ENCODE measurements around the gene NAXE. TPM values are rescaled to one million over a fixed set of nuclear protein-coding genes. Genes with fewer than 3 reads are reported as not detected.

Gene NAXE
- total RNA-seq, 2 experiments from 2014 or later: 62.7 to 66.6 TPM

DNA sequence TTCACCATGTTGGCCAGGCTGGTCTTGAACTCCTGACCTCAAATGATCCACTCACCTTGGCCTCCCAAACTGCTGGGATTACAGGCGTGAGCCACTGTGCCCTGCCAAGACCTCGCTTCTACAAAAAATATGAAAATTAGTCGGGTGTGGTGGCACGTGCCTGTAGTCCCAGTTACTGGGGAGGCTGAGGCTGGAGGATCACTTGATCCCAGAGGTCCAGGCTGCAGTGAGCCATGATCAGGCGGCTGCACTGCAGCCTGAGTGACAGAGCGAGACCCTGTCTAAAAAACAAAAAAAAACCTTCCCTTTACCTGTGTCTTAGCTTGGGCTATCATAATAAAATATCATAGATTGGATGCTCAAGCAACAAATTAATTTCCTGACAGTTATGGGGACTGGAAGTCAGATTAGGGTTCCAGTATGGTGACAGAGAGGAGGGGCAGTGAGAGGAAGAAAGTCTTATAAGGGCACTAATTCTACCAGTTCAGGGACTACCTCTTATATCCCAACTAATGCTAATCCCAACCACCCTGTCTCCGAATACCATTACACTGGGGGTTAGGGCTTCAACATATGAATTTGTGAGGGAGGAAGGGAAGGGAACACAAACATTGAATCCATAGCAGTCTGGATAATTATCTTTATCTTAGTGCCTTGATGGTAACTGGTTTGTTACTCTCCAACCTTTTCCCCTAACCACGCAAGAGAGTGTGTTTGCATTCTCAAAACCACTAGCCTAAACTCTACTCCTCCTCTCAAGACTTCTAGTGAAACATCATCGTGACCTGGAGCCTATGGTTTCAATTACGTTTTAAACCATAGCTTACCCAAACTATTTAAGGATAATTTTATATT lies 1.0 kb upstream of the NAXE start:
- CTCF ChIA-PET: interaction anchor here (0.8 to 4.2 kb wide), 17 partner anchors 9 to 204 kb away, joined by 3 to 24 read pairs (median 5); partner anchors contain the start of genes CRABP2, GPATCH4 and MEF2D
- ATAC-seq: no peak
- Mint-ChIP-seq H3K9me3 (ENCODE audit: low read depth) (no peaks in the 10 kb centered on the region), H3K4me3 (peak overlapping the region; percentile 83), H3K27me3 (no peaks in the 10 kb centered on the region), H3K36me3 (peaks cover 12% of the 10 kb centered on the region), H3K27ac (peak overlapping the region; percentile 32), H3K4me1 (peaks cover 28% of the 10 kb centered on the region)
- no peak for DNase-seq

DNA sequence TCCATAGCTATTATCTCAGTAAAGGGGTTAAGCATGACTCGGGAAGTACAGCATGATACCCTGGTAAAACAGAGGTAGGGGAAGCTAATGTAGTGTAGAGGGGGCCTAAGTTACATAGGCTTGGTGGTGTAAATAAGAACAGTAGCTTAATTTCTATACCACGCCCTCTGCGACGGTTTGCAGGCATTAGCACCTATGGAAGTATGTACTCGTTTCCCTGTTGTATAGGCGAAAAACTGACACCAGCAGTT lies 470 bp upstream of the NAXE start:
- ATAC-seq (no peak), DNase-seq (no peak)
- H3K27me3 Mint-ChIP-seq: no peaks in the 10 kb centered on the region
- H3K27ac Mint-ChIP-seq: peak overlapping the region; percentile 88
- H3K9me3 Mint-ChIP-seq (ENCODE audit: low read depth): no peaks in the 10 kb centered on the region
- peaks cover 12% of the 10 kb centered on the region for H3K36me3 Mint-ChIP-seq
- CTCF ChIA-PET: interaction anchor here (0.8 to 4.2 kb wide), 18 partner anchors 9 to 205 kb away, joined by 3 to 24 read pairs (median 4); partner anchors contain the start of genes CRABP2, GPATCH4 and MEF2D
- H3K4me1 Mint-ChIP-seq: peaks cover 28% of the 10 kb centered on the region
- H3K4me3 Mint-ChIP-seq: peak overlapping the region; percentile 83

DNA sequence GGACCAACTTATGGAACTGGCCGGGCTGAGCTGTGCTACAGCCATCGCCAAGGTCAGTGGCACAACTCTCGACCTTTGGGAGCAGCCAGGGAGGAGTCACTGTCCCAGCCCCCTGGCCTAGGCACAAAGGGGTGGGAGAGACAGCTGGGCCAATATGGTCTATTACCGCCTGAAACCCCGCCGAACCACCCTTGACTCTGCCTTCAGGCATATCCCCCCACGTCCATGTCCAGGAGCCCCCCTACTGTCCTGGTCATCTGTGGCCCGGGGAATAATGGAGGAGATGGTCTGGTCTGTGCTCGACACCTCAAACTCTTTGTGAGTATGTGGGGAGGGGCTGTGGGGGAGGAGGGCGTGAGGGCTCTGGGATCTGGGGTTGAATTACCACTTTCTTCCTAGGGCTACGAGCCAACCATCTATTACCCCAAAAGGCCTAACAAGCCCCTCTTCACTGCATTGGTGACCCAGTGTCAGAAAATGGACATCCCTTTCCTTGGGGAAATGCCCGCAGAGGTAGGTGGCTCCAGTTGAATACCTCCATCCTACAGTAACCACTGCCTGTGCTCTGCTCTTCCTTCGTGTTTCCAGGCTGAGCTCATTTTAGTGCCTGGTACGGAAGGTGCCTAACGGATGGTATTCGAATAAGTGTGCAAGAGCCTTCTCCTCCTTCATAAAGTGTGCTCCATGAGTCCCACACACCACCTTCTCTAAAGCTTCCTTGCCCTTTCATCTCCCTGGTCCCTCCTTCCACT lies 758 bp downstream of the NAXE start:
- Mint-ChIP-seq H3K9me3 (ENCODE audit: low read depth) (no peaks in the 10 kb centered on the region), H3K4me1 (peaks cover 28% of the 10 kb centered on the region), H3K4me3 (peak overlapping the region; percentile 83), H3K27ac (peak overlapping the region; percentile 79), H3K36me3 (peaks cover 18% of the 10 kb centered on the region), H3K27me3 (no peaks in the 10 kb centered on the region)
- no peak for ATAC-seq
- no peak for DNase-seq
- CTCF ChIA-PET: interaction anchor here (0.6 to 4.2 kb wide), 15 partner anchors 8 to 207 kb away, joined by 3 to 24 read pairs (median 5); partner anchors contain the start of genes GPATCH4 and MEF2D

DNA sequence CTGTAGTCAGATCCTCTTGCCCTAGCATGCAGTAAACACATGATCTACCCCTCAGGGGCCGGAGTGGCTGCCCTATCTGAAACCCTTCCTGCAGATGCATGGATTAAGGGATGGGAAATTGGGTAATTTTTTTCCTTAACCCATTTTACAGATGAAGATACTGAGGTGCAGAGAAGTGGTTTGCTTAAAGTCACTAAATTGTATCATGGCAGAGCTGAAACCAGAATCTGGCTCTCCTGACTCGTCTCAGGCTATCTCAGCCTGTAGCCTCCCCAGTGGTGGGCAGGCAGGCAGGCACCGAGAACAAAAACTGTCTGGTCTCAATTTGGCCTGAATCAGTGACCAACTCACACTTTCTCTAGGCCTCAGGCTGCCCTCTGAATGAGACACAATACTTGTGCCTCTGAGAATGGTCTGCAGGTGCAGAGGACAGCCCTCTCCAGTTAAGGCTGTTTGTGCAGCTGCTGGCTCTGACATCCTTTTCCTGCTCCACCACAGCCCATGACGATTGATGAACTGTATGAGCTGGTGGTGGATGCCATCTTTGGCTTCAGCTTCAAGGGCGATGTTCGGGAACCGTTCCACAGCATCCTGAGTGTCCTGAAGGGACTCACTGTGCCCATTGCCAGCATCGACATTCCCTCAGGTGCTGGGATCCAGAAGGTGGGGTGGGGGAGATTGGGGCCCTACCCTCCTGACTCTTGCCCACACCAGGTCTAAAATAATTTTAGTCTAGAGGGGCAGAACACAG lies 1.5 kb downstream of the NAXE start:
- Mint-ChIP-seq H3K36me3 (peaks cover 18% of the 10 kb centered on the region), H3K4me1 (peaks cover 28% of the 10 kb centered on the region), H3K4me3 (peak overlapping the region; percentile 83), H3K27ac (peak overlapping the region; percentile 79), H3K27me3 (no peaks in the 10 kb centered on the region), H3K9me3 (ENCODE audit: low read depth) (no peaks in the 10 kb centered on the region)
- no peak for DNase-seq
- ATAC-seq: no peak
- CTCF ChIA-PET: interaction anchor here (0.6 to 4.2 kb wide), 14 partner anchors 8 to 207 kb away, joined by 3 to 24 read pairs (median 4); no protein-coding TSS in a partner anchor

DNA sequence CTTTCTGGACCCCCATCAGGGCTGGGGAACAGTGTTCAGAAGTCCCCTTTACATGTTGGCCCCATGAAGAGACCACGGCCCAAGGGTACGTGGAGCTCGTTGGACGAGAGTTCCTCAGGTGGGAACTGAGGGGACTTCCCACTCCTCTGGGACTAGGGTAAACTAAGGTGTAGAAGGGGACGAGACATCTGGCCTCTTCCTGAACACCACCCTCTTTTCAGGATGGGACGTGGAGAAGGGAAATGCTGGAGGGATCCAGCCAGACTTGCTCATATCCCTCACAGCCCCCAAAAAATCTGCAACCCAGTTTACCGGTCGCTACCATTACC lies 2.0 kb downstream of the NAXE start:
- Mint-ChIP-seq H3K27ac (no peak overlapping the region), H3K4me1 (peaks cover 28% of the 10 kb centered on the region), H3K9me3 (ENCODE audit: low read depth) (no peaks in the 10 kb centered on the region), H3K27me3 (no peaks in the 10 kb centered on the region), H3K4me3 (no peak overlapping the region), H3K36me3 (peaks cover 23% of the 10 kb centered on the region)
- DNase-seq (no peak), ATAC-seq (no peak)
- CTCF ChIA-PET: interaction anchor here (1.0 to 4.2 kb wide), 9 partner anchors 9 to 174 kb away, joined by 3 to 24 read pairs (median 5); no protein-coding TSS in a partner anchor

DNA sequence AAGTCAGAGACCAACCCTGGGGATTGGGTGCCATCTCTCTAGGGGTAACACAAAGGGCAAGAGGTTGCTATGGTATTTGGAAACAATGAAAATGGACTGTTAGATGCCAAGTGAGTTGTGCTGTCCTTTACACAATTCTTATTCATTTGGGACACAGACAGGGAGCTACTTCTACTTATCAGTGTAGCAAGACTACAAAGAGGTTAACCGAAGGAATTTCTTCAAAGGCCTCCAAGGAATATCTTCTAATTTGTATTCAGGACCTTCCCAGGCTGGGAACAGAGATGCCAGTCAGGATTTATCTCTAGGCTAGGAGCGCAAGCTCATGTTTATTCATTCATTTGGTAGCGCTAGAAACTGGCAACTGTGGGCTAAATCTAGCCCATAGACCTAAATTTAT lies 2.6 kb downstream of the NAXE start:
- peaks cover 25% of the 10 kb centered on the region for H3K36me3 Mint-ChIP-seq
- H3K9me3 Mint-ChIP-seq (ENCODE audit: low read depth): no peaks in the 10 kb centered on the region
- no peak overlapping the region for H3K4me3 Mint-ChIP-seq
- peak overlapping the region; percentile 26 for H3K27ac Mint-ChIP-seq
- no peak for DNase-seq
- CTCF ChIA-PET: interaction anchor here (1.1 to 4.2 kb wide), 9 partner anchors 8 to 175 kb away, joined by 3 to 24 read pairs (median 5); no protein-coding TSS in a partner anchor
- H3K4me1 Mint-ChIP-seq: peaks cover 33% of the 10 kb centered on the region
- H3K27me3 Mint-ChIP-seq: no peaks in the 10 kb centered on the region
- ATAC-seq: no peak

DNA sequence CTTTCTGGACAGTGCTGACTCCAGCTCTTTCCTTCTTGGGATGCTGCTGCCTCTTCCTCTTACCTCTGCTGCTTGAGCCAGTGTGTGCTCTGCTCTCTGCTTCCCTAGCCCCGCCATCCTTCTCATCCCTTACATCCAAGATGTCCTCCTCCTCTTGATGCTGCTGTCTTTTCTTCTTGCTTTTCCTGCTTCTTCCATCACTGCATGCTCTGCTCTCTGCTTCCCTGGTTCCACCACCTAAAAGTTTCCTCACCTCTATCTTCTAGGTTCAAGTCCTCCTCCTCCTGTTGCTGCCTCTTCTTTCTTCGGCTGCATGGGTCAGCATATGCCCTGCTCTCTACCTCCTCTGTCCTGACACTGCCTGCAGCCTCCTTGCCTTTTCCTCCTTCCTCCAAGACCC lies 3.4 kb downstream of the NAXE start:
- Mint-ChIP-seq H3K4me3 (no peak overlapping the region), H3K36me3 (peaks cover 25% of the 10 kb centered on the region), H3K27me3 (no peaks in the 10 kb centered on the region), H3K9me3 (ENCODE audit: low read depth) (no peaks in the 10 kb centered on the region), H3K4me1 (peaks cover 39% of the 10 kb centered on the region), H3K27ac (peak overlapping the region; percentile 67)
- CTCF ChIA-PET: interaction anchor here (1.1 to 2.3 kb wide), 7 partner anchors 9 to 175 kb away, joined by 3 to 8 read pairs (median 5); no protein-coding TSS in a partner anchor
- no peak for ATAC-seq
- DNase-seq: no peak

DNA sequence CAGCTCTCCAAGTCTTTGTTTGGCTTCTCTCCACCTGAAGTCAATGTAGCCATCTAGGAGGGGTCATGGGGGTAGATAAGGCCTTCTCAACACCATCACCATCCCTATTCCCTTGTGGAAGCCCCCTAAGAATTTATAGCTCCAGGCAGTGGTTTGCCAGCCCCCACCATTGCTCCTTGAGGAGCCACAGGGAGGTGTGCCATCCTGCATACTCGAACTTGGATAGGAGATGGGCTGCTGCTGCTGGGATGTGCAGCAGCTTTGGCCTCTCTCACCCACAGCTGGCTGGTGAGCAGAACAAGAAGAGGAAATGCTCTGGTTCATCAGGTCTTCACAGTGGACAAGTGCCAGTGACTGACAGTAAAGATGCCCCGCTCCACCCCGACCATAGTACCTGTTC lies 4.8 kb downstream of the NAXE start:
- ATAC-seq (no peak), DNase-seq (no peak)
- Mint-ChIP-seq H3K9me3 (ENCODE audit: low read depth) (no peaks in the 10 kb centered on the region), H3K36me3 (peaks cover 28% of the 10 kb centered on the region), H3K27me3 (no peaks in the 10 kb centered on the region), H3K4me3 (no peak overlapping the region), H3K4me1 (peaks cover 43% of the 10 kb centered on the region), H3K27ac (no peak overlapping the region)
- CTCF ChIA-PET: interaction anchor here (0.9 to 1.1 kb wide), 3 partner anchors 11 to 211 kb away, joined by 3 to 4 read pairs (median 4); no protein-coding TSS in a partner anchor

DNA sequence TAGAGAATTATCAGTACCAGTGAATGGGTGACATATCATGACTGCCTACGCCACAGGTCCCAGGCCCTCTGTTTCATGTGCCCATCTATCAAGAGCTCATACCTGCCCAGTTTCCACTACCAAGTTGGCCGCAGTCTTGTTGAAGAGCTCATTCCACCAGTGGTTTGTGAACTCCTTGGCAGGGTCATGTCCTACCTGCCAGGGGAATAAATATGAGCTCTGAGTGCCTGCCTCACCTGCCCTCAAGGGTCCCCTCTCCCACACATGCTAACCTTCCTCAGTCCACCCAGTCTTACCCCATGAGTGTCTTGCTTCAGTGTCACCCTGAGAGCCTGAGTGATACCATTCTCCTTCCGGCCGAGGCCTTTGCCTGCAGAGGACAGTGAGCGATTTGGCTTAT lies 6.5 kb downstream of the NAXE start:
- Mint-ChIP-seq H3K27ac (no peak overlapping the region), H3K36me3 (peaks cover 25% of the 10 kb centered on the region), H3K4me3 (no peak overlapping the region), H3K9me3 (ENCODE audit: low read depth) (no peaks in the 10 kb centered on the region), H3K27me3 (no peaks in the 10 kb centered on the region), H3K4me1 (peaks cover 45% of the 10 kb centered on the region)
- ATAC-seq: no peak
- no peak for DNase-seq
- CTCF ChIA-PET: interaction anchor here (1.1 to 2.2 kb wide), 5 partner anchors 10 to 213 kb away, joined by 3 to 8 read pairs (median 6); no protein-coding TSS in a partner anchor

DNA sequence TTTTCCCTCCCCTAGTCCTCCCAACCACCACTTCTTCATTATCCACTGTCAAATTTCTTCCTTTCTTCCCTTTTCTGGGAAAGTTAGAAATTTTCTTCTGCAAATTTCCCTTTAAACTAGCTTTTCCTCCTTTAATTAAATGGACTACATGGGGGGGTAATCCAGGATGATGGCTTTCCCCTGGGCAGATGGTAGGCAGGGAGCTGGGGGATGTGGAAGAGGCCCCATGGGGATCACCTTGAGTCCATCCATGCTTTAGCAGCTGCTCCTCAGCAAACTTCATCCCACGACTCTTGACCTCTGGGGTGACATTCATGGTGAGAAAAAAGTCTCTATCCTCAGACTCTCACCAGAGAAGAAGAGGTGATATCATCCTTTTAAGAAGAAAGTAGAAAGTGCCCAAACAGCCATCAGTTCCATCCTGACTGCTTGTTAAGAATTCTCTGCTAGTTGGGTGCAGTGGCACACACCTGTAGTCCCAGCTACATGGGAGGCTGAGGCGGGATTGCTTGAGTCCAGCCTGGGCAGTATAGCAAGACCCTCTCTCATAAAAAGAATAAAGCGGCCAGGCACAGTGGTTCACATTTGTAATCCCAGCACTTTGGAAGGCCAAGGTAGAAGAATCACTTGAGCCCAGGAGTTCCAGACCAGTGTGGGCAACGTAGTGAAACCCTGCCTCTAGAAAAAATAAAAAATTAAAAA lies 7.3 kb downstream of the NAXE start:
- no peak overlapping the region for H3K4me3 Mint-ChIP-seq
- no peaks in the 10 kb centered on the region for H3K27me3 Mint-ChIP-seq
- DNase-seq: no peak
- H3K9me3 Mint-ChIP-seq (ENCODE audit: low read depth): no peaks in the 10 kb centered on the region
- H3K36me3 Mint-ChIP-seq: peaks cover 25% of the 10 kb centered on the region
- H3K27ac Mint-ChIP-seq: peak overlapping the region; percentile 33
- no peak for ATAC-seq
- H3K4me1 Mint-ChIP-seq: peaks cover 43% of the 10 kb centered on the region
- CTCF ChIA-PET: interaction anchor here (0.5 to 4.4 kb wide), 10 partner anchors 10 to 213 kb away, joined by 3 to 23 read pairs (median 5); partner anchors contain the start of genes MEF2D and TTC24

DNA sequence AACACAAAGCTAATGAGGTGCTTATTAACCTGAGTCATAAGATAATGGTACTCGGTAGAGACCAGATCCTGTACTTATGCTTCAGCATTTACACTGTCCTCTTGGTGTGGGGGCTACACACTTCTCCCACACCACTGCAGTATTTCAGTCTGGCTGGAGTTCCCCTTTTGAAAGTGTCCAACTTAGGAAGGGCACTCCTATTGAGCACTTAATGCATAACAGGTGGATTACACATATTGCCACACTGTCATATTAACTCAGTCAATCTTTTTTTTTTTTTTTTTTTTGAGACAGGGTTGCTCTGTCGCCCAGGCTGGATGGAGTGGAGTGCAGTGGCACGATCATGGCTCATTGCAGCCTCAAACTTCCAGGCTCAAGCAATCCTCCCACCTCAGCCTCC lies 8.2 kb downstream of the NAXE start:
- peak; percentile 56 for ATAC-seq
- peak overlapping the region; percentile 99 for H3K4me3 Mint-ChIP-seq
- CTCF ChIA-PET: interaction anchor here (0.9 to 4.4 kb wide), 11 partner anchors 8 to 214 kb away, joined by 3 to 23 read pairs (median 8); partner anchors contain the start of genes MEF2D, NAXE and TTC24
- H3K27me3 Mint-ChIP-seq: no peaks in the 10 kb centered on the region
- peaks cover 43% of the 10 kb centered on the region for H3K4me1 Mint-ChIP-seq
- no peaks in the 10 kb centered on the region for H3K9me3 Mint-ChIP-seq (ENCODE audit: low read depth)
- no peak for DNase-seq
- peaks cover 23% of the 10 kb centered on the region for H3K36me3 Mint-ChIP-seq
- peak overlapping the region; percentile 98 for H3K27ac Mint-ChIP-seq

DNA sequence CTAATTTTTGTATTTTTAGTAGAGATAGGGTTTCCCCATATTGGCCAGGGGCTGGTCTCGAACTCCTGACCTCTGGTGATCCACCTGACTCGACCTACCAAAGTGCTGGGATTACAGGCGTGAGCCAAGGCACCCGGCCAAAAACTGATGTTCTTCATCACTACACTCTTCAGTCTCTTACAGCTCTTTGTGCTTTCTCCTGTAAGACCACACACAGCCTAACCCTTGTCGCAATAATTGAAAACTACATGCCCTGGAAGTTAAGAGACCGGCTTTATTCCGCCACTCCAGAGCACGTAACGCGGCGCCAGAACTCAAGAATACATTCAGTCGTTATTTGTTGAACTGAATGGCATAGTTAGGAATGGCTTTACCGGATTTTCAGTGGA lies 9.2 kb downstream of the NAXE start:
- peaks cover 37% of the 10 kb centered on the region for H3K4me1 Mint-ChIP-seq
- H3K4me3 Mint-ChIP-seq: peak overlapping the region; percentile 99
- H3K27ac Mint-ChIP-seq: peak overlapping the region; percentile 98
- no peaks in the 10 kb centered on the region for H3K9me3 Mint-ChIP-seq (ENCODE audit: low read depth)
- CTCF ChIA-PET: interaction anchor here (0.9 to 4.4 kb wide), 11 partner anchors 9 to 215 kb away, joined by 3 to 23 read pairs (median 7); partner anchors contain the start of genes MEF2D, NAXE and TTC24
- H3K36me3 Mint-ChIP-seq: peaks cover 17% of the 10 kb centered on the region
- DNase-seq: no peak
- peak; percentile 7 for ATAC-seq
- no peaks in the 10 kb centered on the region for H3K27me3 Mint-ChIP-seq
